Measurements from ENCODE around the gene RNF10.
A peak's percentile ranks its signal among the peaks of the same experiment; 100 is the strongest.

RNF10 gene

GRCh38 chr12:120580787-120581723 lies 46.9 kb downstream of the RNF10 start, which contains the start of gene POP5:
Gene POP5, minus strand, starts transcription at chr12:120581402. Its CDS starts 40 bp downstream, at chr12:120581362.
- Histone ChIP-seq H3K36me3 (replicated peaks) (peaks cover 33% of the 10 kb centered on the region), H3K27me3 (replicated peaks) (no peaks in the 10 kb centered on the region), H3K27ac (no peak within 1 kb of the TSS), H3K4me3 (ENCODE audit: low read depth, low read length) (peak within 1 kb of the TSS; percentile 98)
- in situ Hi-C loops (cut with HindIII; ENCODE audit: low pct_ligation_motif_present, low sequenced_read_pairs), result no loop called here
- peak; percentile 97 for DNase-seq
- no peak for TF ChIP-seq CTCF (IDR thresholded peaks at IDR 0.05; ENCODE audit: low read depth, low read length, missing control alignments)

GRCh38 chr12:120581998-120582397 lies 47.8 kb downstream of the RNF10 start:
- Histone ChIP-seq H3K27ac (no peak overlapping the region), H3K27me3 (replicated peaks) (no peaks in the 10 kb centered on the region), H3K4me3 (ENCODE audit: low read depth, low read length) (peak overlapping the region; percentile 98), H3K36me3 (replicated peaks) (peaks cover 25% of the 10 kb centered on the region)
- in situ Hi-C loops (cut with HindIII; ENCODE audit: low pct_ligation_motif_present, low sequenced_read_pairs), result no loop called here
- no peak for DNase-seq
- TF ChIP-seq CTCF (IDR thresholded peaks at IDR 0.05; ENCODE audit: low read depth, low read length, missing control alignments), result no peak

GRCh38 chr12:120583478-120584030 lies 49.4 kb downstream of the RNF10 start:
- peak; percentile 36 for DNase-seq
- Histone ChIP-seq H3K36me3 (replicated peaks) (peaks cover 9% of the 10 kb centered on the region), H3K27ac (no peak overlapping the region), H3K27me3 (replicated peaks) (no peaks in the 10 kb centered on the region), H3K4me3 (ENCODE audit: low read depth, low read length) (peak overlapping the region; percentile 12)
- in situ Hi-C loops (cut with HindIII; ENCODE audit: low pct_ligation_motif_present, low sequenced_read_pairs), result no loop called here
- TF ChIP-seq CTCF (IDR thresholded peaks at IDR 0.05; ENCODE audit: low read depth, low read length, missing control alignments), result peak; percentile 92

- no peak for DNase-seq
- Histone ChIP-seq H3K4me3 (ENCODE audit: low read depth, low read length) (peak overlapping the region; percentile 30), H3K27ac (no peak overlapping the region), H3K36me3 (replicated peaks) (peaks cover 2% of the 10 kb centered on the region), H3K27me3 (replicated peaks) (no peaks in the 10 kb centered on the region)
- in situ Hi-C loops (cut with HindIII; ENCODE audit: low pct_ligation_motif_present, low sequenced_read_pairs), result no loop called here
- TF ChIP-seq CTCF (IDR thresholded peaks at IDR 0.05; ENCODE audit: low read depth, low read length, missing control alignments), result peak; percentile 46
Observed at GRCh38 chr12:120584343-120585149, 50.4 kb downstream of the RNF10 start.

GRCh38 chr12:120586206-120586605 lies 52.0 kb downstream of the RNF10 start:
- in situ Hi-C loops (cut with HindIII; ENCODE audit: low pct_ligation_motif_present, low sequenced_read_pairs), result no loop called here

More at GRCh38 chr12:120586206-120586605, 52.0 kb downstream of the RNF10 start:
- TF ChIP-seq CTCF (IDR thresholded peaks at IDR 0.05; ENCODE audit: low read depth, low read length, missing control alignments), result no peak
- DNase-seq, result no peak
- no peaks in the 10 kb centered on the region for H3K36me3 ChIP-seq (replicated peaks)
- H3K27me3 ChIP-seq (replicated peaks), result no peaks in the 10 kb centered on the region
- no peak overlapping the region for H3K27ac ChIP-seq
- H3K4me3 ChIP-seq (ENCODE audit: low read depth, low read length), result no peak overlapping the region

All from brain microvascular endothelial cell (primary cell).